IPS-20b (cell line): ENCODE measurements around the gene MRPS23.

ENCODE experiments used
- H3K27ac ChIP-seq: one replicate; pipeline ENCODE4 v1.5.1; 2013; ENCODE audit warnings: low read length
- H3K27me3 ChIP-seq: 2 replicates; pipeline ENCODE4 v1.6.1; 2013; ENCODE audit warnings: mild to moderate bottlenecking, low read length, inconsistent platforms; ENCODE audit not compliant: insufficient read depth
- H3K36me3 ChIP-seq: 2 replicates; pipeline ENCODE4 v1.6.1; 2013; ENCODE audit warnings: low read depth, mild to moderate bottlenecking, inconsistent platforms, low read length, moderate library complexity; ENCODE audit not compliant: insufficient read depth
- H3K4me1 ChIP-seq: 2 replicates; pipeline ENCODE4 v1.6.1; 2013; ENCODE audit warnings: mild to moderate bottlenecking, control low read depth, inconsistent platforms, low read length, moderate library complexity; ENCODE audit not compliant: insufficient read depth
- H3K4me3 ChIP-seq: 2 replicates; pipeline ENCODE4 v1.5.1; 2013; ENCODE audit warnings: mild to moderate bottlenecking, low read length, inconsistent platforms
- H3K9ac ChIP-seq: 2 replicates; pipeline ENCODE4 v1.6.1; 2013; ENCODE audit warnings: low read depth, mild to moderate bottlenecking, inconsistent platforms, low read length, moderate library complexity
- H3K9me3 ChIP-seq: 2 replicates; pipeline ENCODE4 v1.6.1; 2013; ENCODE audit warnings: mild to moderate bottlenecking, low read depth, low read length, inconsistent platforms; ENCODE audit not compliant: insufficient read depth

Gene MRPS23

DNA sequence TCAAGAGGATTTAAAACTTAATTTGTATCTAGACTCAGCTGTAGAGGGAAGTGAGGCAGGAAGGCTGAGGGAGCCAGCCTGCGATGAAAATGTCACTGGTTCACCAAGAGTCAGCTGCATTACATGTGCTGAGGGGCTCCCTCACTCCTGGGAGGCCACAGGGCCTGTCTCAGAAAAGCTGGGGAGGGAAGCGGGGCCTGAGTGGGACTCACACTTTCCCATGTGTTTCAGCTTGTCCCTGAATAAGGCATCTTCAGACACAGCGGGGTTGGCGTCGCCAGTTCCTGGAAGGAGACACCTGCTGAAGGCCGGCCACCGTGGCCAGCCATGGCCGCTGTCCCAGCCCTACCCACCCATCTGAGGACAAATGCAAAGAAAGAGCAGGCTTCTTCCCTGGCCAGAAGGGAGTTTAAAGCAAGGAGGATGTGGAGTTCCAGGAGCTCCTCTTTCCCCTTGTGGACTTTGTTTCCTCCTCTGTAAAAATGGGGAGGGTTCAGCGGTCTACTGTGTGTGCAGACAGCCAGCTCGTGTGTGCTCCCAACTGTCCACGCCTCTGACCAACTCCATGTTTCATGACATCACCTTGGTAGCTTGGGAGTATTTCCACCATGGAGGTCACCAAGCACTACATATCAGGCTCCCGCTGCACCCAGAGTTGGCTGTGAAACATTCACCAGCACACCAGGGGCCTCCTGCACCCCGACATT, 19.2 kb upstream of the MRPS23 start:
- H3K4me3 ChIP-seq: no peak overlapping the region
- H3K27ac ChIP-seq: no peak overlapping the region
- peaks cover 17% of the 10 kb centered on the region for H3K4me1 ChIP-seq
- peaks cover 4% of the 10 kb centered on the region; the same call in 1 of the 2 replicates for H3K36me3 ChIP-seq
- no peaks in the 10 kb centered on the region for H3K9me3 ChIP-seq
- peaks cover 13% of the 10 kb centered on the region; the same call in 1 of the 2 replicates for H3K27me3 ChIP-seq
- H3K9ac ChIP-seq: no peak overlapping the region; the same call in 1 of the 2 replicates

DNA sequence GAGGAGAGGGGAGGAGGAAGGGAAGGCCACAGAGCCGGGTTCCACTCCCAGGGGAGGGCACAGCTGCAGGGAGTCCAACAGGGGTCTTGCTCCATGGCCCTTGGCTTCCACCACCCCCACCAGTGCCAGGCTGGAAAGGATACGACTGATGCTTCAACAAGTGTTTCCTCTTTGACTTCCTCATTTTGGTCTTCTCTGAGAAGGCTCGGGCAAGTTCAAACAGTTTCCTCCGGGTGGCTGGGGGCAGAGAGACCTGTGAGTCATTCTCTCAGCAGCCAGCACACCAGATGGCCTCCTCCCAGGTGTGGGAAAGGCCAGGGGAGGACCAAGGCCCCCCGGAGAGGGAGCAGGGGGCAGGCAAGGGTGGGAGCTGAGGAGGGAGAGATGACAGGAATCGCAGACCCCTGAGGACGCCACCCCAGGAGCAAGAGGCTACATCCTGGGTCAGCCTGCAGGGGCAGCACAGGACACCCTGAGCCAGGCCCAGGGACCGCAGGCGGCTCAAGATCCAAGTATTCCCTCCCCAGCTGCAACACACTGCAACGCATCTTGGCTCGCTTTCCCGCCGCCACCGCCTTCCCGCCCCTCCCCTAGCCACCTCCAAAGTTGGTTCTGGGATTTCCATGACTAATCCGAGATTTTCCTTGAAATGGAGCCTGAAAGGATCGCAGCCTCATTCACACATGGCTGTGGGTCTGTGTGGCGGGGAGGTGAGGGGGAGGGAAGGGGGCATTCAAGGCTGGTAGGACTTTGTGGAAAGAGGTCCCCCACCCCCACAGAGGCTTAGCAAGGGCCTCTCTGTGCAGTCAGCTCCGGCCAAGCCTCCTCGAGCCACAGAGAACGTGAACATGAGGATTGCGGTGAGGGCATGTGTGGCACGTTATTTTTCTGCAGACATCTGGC, 18.4 kb upstream of the MRPS23 start:
- no peak overlapping the region for H3K27ac ChIP-seq
- H3K4me1 ChIP-seq: peaks cover 13% of the 10 kb centered on the region; the same call in 1 of the 2 replicates
- H3K27me3 ChIP-seq: peaks cover 8% of the 10 kb centered on the region
- H3K9ac ChIP-seq: no peak overlapping the region; the same call in 1 of the 2 replicates
- H3K4me3 ChIP-seq: no peak overlapping the region
- H3K36me3 ChIP-seq: peaks cover 4% of the 10 kb centered on the region; the same call in 1 of the 2 replicates
- H3K9me3 ChIP-seq: no peaks in the 10 kb centered on the region

DNA sequence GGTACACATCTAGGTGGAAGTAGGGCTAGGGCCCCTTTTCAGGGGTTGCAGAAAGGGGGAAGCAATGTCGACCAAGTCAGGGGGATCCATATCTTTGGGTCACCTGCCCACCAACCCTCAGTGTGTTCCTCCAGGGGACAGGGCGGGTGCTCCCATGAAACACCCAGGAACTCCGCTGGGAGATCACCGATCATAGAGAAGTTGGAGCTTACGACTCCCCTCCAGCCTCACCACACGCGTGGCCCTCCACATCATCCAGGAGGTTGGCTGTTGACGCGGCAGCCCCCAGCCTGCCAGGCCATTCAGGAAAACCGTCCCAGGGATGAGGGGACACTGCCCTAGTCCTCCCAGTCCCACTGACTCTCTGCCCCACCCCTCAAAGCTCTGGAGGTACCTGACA, 17.3 kb upstream of the MRPS23 start:
- peaks cover 17% of the 10 kb centered on the region; the same call in 1 of the 2 replicates for H3K4me1 ChIP-seq
- H3K27me3 ChIP-seq: peaks cover 14% of the 10 kb centered on the region
- no peak overlapping the region for H3K4me3 ChIP-seq
- H3K9ac ChIP-seq: no peak overlapping the region
- no peak overlapping the region for H3K27ac ChIP-seq
- H3K9me3 ChIP-seq: no peaks in the 10 kb centered on the region
- peaks cover 4% of the 10 kb centered on the region; the same call in 1 of the 2 replicates for H3K36me3 ChIP-seq

DNA sequence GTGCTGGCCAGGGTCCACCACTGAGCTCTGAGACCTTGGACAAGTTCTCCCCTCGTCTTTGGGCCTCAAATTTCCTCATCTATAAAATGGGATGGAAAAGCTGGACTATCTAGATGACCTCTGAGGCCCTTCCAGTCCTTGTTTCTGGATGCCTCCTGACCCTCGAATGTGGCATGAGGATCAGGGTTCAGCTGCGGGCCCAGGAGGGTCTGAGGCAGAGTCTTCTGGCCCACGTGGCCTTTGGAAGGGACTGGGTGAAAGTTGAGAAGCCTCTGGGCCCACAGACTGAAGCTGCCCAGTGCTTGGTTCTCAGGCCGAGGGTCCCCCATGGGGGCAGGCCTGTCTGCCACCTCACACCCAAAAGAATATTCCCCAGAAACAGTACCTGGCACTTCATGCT, 16.9 kb upstream of the MRPS23 start:
- peaks cover 17% of the 10 kb centered on the region; the same call in 1 of the 2 replicates for H3K4me1 ChIP-seq
- H3K27ac ChIP-seq: no peak overlapping the region
- H3K9ac ChIP-seq: no peak overlapping the region
- H3K27me3 ChIP-seq: peaks cover 18% of the 10 kb centered on the region
- H3K4me3 ChIP-seq: no peak overlapping the region
- H3K9me3 ChIP-seq: no peaks in the 10 kb centered on the region
- H3K36me3 ChIP-seq: peaks cover 4% of the 10 kb centered on the region; the same call in 1 of the 2 replicates

DNA sequence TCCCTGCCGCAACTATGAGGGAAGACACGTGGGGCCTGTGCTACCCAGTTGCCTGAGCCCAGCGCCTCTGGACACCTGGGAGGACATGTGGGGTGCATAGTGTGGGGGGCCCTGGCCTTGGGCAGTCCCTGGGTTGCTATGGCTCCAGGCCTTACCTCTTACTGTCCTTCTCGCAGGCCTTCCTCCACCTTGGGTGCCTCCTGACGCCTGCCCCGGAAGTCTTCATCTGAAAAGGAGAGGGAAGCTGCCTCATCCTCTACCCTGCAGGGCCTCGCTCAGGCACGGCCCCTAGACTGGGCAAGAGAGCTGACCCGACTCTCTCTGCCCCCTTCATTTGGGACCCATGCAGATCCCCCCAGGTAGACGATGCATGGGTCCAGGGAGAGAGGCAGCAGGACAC, 16.5 kb upstream of the MRPS23 start:
- Histone ChIP-seq H3K27ac (no peak overlapping the region), H3K36me3 (peaks cover 4% of the 10 kb centered on the region; the same call in 1 of the 2 replicates), H3K4me3 (no peak overlapping the region), H3K4me1 (peaks cover 17% of the 10 kb centered on the region; the same call in 1 of the 2 replicates), H3K27me3 (peaks cover 22% of the 10 kb centered on the region), H3K9ac (no peak overlapping the region), H3K9me3 (no peaks in the 10 kb centered on the region)

DNA sequence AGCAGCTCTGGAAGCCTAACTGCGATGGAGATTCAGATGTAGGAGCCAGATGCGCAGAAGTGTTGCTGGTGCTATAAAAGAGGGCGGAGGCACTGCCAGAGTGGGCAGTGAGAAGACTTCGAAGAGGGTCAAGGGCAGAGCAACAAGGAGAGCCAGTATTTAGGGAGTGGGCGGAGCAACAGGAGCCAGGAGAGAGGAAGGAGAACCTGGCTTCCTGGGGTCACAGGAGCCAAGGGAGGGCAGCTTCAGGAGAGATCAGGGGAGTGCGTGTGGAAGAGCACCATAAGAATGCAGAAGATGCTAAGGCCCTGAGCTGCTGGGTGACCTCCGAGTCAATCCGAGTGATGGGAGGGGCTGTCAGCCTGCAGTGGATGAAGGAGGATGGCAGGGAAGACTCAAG, 14.4 kb upstream of the MRPS23 start:
- Histone ChIP-seq H3K4me3 (no peak overlapping the region), H3K4me1 (peaks cover 29% of the 10 kb centered on the region), H3K27me3 (peaks cover 42% of the 10 kb centered on the region), H3K36me3 (no peaks in the 10 kb centered on the region), H3K9ac (no peak overlapping the region), H3K9me3 (no peaks in the 10 kb centered on the region), H3K27ac (no peak overlapping the region)

DNA sequence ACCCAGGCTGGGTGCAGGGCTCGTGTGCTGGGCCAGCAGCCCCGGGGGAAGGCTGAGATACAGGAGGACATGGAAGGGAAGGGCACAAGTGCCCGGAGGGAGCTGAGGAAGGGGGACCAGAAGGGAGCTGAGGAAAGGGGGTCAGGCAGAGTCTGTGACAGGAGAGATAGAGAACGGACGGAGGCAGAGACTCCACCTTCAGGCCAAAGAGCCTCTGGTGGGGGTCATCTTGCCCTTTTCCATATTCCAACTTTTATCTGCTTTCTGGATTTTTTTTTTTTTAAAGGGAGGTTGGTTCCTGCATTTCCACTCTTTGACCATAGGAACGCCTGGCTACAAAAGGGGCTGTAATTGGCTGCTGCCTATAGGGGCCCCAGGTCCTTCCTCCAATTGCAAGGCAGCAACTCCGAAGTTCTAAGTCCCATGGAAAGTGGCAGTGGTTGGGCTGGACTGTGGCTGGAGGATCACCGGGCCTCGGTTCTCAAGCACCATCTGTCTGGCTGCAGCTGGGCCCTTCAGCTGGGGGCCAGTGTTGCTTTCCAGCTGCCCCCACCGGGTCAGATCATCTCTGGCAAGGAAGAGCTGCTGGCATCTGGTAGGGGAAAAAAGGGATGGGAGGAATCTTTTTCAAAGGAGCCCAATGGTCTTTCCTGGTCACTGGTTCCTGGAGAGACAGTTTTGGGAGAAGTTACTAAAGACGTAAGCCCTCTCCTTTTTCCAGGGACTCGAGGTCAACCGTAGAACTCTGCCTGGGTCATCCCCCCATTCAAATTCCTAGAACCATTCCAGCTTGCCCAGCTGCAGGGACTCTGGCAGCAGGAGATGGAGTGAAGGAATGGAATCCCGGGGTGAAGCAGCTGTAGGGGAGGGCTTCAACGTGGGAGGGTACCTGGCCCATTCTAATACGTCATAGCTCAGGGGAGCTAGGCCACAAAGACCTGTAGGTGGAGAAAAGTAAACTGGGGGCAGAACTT, 13.1 kb upstream of the MRPS23 start:
- Histone ChIP-seq H3K9ac (no peak overlapping the region), H3K4me3 (peak overlapping the region; percentile 69; the same call in 1 of the 2 replicates), H3K36me3 (no peaks in the 10 kb centered on the region), H3K9me3 (no peaks in the 10 kb centered on the region), H3K27ac (no peak overlapping the region), H3K27me3 (peaks cover 49% of the 10 kb centered on the region), H3K4me1 (peaks cover 24% of the 10 kb centered on the region)

DNA sequence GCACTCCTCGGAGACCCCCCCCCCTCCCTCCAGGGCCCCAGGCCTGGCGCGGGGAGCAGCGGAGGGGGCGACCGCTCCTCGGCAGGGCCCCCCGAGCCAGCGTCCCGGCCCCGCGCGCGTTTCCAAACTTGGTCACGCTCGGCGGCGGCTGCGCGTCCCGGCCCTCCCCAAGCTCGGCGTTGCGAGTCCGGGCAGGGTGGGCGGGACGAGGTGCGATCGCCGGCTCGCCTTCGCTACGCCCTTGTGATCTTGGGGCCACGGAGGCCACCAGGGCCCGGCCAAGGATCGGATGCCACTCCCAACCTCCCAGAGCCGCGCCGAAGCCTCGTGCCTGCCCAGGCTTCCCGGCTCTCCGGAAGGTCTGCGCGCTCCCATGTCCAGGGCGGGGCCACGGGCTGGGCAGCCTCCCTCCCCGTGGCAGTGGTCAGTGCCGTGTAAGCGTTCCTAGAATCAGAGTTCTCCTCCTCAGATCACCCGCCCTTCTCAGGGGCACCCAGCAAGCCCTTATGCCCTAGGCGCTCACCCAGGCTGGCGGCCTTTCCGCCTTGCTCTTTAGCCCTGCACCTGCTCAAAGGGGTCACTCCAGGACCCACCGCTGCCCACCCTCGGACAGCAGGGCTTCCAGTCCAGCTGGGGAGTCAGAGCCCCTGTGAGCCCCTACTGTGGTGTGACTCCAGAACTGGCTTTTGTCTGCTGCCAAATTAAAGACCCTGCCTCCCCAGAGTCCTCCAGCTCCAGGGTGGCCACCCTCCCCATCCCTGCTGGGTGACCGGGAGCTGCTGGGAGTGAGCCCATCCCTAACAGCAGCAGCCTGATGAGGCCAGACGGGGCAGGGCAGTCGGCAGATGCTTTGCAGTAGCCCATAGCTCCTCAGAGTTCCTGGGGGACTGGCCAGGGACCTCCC, 12.2 kb upstream of the MRPS23 start:
- H3K4me1 ChIP-seq: peaks cover 19% of the 10 kb centered on the region
- no peak overlapping the region for H3K27ac ChIP-seq
- no peaks in the 10 kb centered on the region for H3K36me3 ChIP-seq
- no peaks in the 10 kb centered on the region for H3K9me3 ChIP-seq
- H3K27me3 ChIP-seq: peaks cover 49% of the 10 kb centered on the region
- peak overlapping the region; percentile 31; the same call in 1 of the 2 replicates for H3K9ac ChIP-seq
- H3K4me3 ChIP-seq: peak overlapping the region; percentile 69

DNA sequence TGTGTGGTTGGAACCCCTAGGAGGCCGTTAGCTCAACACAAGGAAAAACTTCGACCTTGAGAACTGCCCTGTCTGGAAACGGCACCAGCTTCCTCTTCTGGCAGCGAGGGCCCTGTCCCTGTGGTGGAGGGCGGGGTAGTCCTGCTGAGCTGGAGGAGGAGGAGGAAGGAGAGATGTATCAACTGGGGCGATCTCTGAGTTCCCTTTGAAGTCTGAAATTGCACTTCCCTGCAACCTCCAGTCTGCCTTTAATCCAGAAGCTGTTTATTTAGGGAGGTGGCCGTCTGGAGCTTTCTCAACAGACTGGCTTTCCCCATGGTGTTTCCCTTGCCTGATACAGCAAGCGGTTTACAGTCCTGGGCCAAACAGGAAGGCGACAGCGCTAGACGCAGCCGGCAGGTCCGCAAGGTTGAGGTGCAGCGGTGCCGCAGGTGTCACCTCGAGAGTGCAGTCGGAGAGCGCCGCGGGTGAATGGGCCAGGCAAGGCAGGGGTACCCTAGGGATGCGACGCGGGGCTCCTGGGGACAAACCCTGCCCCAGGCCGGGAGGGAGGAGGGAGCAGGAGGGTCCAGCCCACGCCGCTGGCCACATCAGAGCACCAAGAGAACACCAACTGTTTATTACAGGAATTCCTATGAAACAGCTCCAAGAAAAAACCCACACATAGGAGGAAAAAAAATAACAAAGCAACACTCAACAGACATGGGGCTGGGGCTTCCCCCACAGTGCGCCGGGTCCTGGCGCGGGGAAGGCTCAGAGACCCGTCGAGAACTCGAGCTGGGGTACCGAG, 11.4 kb upstream of the MRPS23 start:
- no peak overlapping the region for H3K27ac ChIP-seq
- peak overlapping the region; percentile 31; the same call in 1 of the 2 replicates for H3K9ac ChIP-seq
- peaks cover 19% of the 10 kb centered on the region for H3K4me1 ChIP-seq
- H3K4me3 ChIP-seq: peak overlapping the region; percentile 69
- H3K9me3 ChIP-seq: no peaks in the 10 kb centered on the region
- no peaks in the 10 kb centered on the region for H3K36me3 ChIP-seq
- peaks cover 49% of the 10 kb centered on the region for H3K27me3 ChIP-seq
